DLD1 (cell line): ENCODE measurements around the gene ZEB2.

Experiments used
- in situ Hi-C: cut with HindIII; loops from 2 replicates; pipeline ENCODE4 v1.10.0; 2017; ENCODE audit warnings: low sequenced_read_pairs

ZEB2 gene

GRCh38 chr2:144496977-144497598 lies 22.8 kb downstream of the ZEB2 start:
- in situ Hi-C loops, result no loop called here

GRCh38 chr2:144496092-144496976 lies 23.6 kb downstream of the ZEB2 start:
- in situ Hi-C loops, result no loop called here

GRCh38 chr2:144495227-144496091 lies 24.5 kb downstream of the ZEB2 start:
- in situ Hi-C loops, result no loop called here

- in situ Hi-C loops, result no loop called here
Measured at GRCh38 chr2:144493027-144493809, 26.7 kb downstream of the ZEB2 start.

- in situ Hi-C loops, result no loop called here
Measured at GRCh38 chr2:144490857-144491256, 29.1 kb downstream of the ZEB2 start.

GRCh38 chr2:144490017-144490416 lies 29.9 kb downstream of the ZEB2 start:
- in situ Hi-C loops, result no loop called here

- in situ Hi-C loops, result no loop called here
Measured at GRCh38 chr2:144489315-144489916, 30.5 kb downstream of the ZEB2 start.

GRCh38 chr2:144484201-144484948 lies 35.5 kb downstream of the ZEB2 start:
- in situ Hi-C loops, result no loop called here

GRCh38 chr2:144481666-144482065 lies 38.3 kb downstream of the ZEB2 start:
- in situ Hi-C loops, result no loop called here

- in situ Hi-C loops, result no loop called here
Measured at GRCh38 chr2:144481109-144481508, 38.8 kb downstream of the ZEB2 start.

- in situ Hi-C loops, result no loop called here
Measured at GRCh38 chr2:144480285-144480684, 39.6 kb downstream of the ZEB2 start.

- in situ Hi-C loops, result no loop called here
Measured at GRCh38 chr2:144479659-144480058, 40.3 kb downstream of the ZEB2 start.

- in situ Hi-C loops, result no loop called here
Measured at GRCh38 chr2:144479138-144479537, 40.8 kb downstream of the ZEB2 start.

- in situ Hi-C loops, result no loop called here
Measured at GRCh38 chr2:144477957-144478311, 42.0 kb downstream of the ZEB2 start.

GRCh38 chr2:144477281-144477956 lies 42.5 kb downstream of the ZEB2 start:
- in situ Hi-C loops, result no loop called here

- in situ Hi-C loops, result no loop called here
Measured at GRCh38 chr2:144476682-144477081, 43.2 kb downstream of the ZEB2 start.

- in situ Hi-C loops, result no loop called here
Measured at GRCh38 chr2:144475569-144476275, 44.2 kb downstream of the ZEB2 start.

- in situ Hi-C loops, result no loop called here
Measured at GRCh38 chr2:144475044-144475443, 44.9 kb downstream of the ZEB2 start.
